Adipose tissue (tissue), 3 donors: Measurements from ENCODE around the gene BTG2. TPM values are rescaled to one million over a fixed set of nuclear protein-coding genes. Genes with fewer than 3 reads are reported as not detected.

Experiments used
- H3K27ac ChIP-seq: one replicate; pipeline ENCODE4 v1.5.1; 2013; ENCODE audit warnings: low read depth, low read length
- WGBS, 3 donors: extraction: QIAGEN DNeasy Blood & Tissue Kit; methylation state at CpG; one replicate each; pipeline ENCODE4 v1.1.7; 2013; 5-methylcytosine and 5-hydroxymethylcytosine counted together
- polyA plus RNA-seq, 3 donors: library from polyadenylated mRNA; stranded (reverse); fragments of 200-250 nt; gene quantifications; one replicate each; pipeline ENCODE4 v1.2.3, GENCODE V29; 2013
- donor health status: healthy with polysubstance abuse.
- donor health status: Bipolar disorder and iron deficiency.
- donor health status: healthy.

The BTG2 gene
- polyA plus RNA-seq, 3 donors, result 292 to 386 (median 336) TPM

GRCh38 chr1:203325418-203326091 lies 20.2 kb downstream of the BTG2 start:
- WGBS, 3 donors, result 41 to 54% (median 44%) methylated on average over 13 of the region's 13 CpGs
- H3K27ac ChIP-seq, result no peak overlapping the region

GRCh38 chr1:203326830-203327683 lies 21.7 kb downstream of the BTG2 start:
- peak overlapping the region; percentile 81 for H3K27ac ChIP-seq
- 3 to 6% (median 6%) methylated on average over 38 to 49 of the region's 49 CpGs for WGBS, 3 donors

GRCh38 chr1:203327684-203328457 lies 22.6 kb downstream of the BTG2 start:
- WGBS, 3 donors, result 8 to 9% (median 8%) methylated on average over 28 to 31 of the region's 31 CpGs
- peak overlapping the region; percentile 81 for H3K27ac ChIP-seq

- H3K27ac ChIP-seq, result no peak overlapping the region
- 24 to 89% (median 86%) methylated on average over 7 of the region's 7 CpGs for WGBS, 3 donors
Observed at GRCh38 chr1:203328714-203329122, 23.4 kb downstream of the BTG2 start.

GRCh38 chr1:203331224-203331623 lies 25.9 kb downstream of the BTG2 start:
- 45 to 59% (median 48%) methylated on average over 1 of the region's 1 CpG for WGBS, 3 donors
- no peak overlapping the region for H3K27ac ChIP-seq

- 84 to 92% (median 89%) methylated on average over 4 of the region's 4 CpGs for WGBS, 3 donors
- no peak overlapping the region for H3K27ac ChIP-seq
Observed at GRCh38 chr1:203335503-203335902, 30.2 kb downstream of the BTG2 start.

- no peak overlapping the region for H3K27ac ChIP-seq
- WGBS, 3 donors, result 50 to 53% (median 52%) methylated on average over 1 of the region's 1 CpG
Observed at GRCh38 chr1:203336097-203336496, 30.8 kb downstream of the BTG2 start.

GRCh38 chr1:203338335-203339036 lies 33.2 kb downstream of the BTG2 start:
- H3K27ac ChIP-seq, result no peak overlapping the region
- 48 to 51% (median 51%) methylated on average over 18 of the region's 18 CpGs for WGBS, 3 donors

- WGBS, 3 donors, result 16 to 21% (median 18%) methylated on average over 7 of the region's 7 CpGs
- no peak overlapping the region for H3K27ac ChIP-seq
Observed at GRCh38 chr1:203340112-203340790, 34.9 kb downstream of the BTG2 start.

- H3K27ac ChIP-seq, result no peak overlapping the region
- 44 to 62% (median 52%) methylated on average over 23 of the region's 23 CpGs for WGBS, 3 donors
Observed at GRCh38 chr1:203342192-203342940, 37.0 kb downstream of the BTG2 start.

- 74 to 88% (median 83%) methylated on average over 9 of the region's 9 CpGs for WGBS, 3 donors
- no peak overlapping the region for H3K27ac ChIP-seq
Observed at GRCh38 chr1:203343956-203344754, 38.8 kb downstream of the BTG2 start.

- WGBS, 3 donors, result 57 to 76% (median 66%) methylated on average over 7 of the region's 7 CpGs
- no peak overlapping the region for H3K27ac ChIP-seq
Observed at GRCh38 chr1:203346060-203346768, 40.9 kb downstream of the BTG2 start.

GRCh38 chr1:203346769-203347102 lies 41.4 kb downstream of the BTG2 start:
- H3K27ac ChIP-seq, result no peak overlapping the region
- 86 to 92% (median 92%) methylated on average over 3 of the region's 3 CpGs for WGBS, 3 donors

- H3K27ac ChIP-seq, result no peak overlapping the region
- WGBS, 3 donors, result 94 to 100% (median 96%) methylated on average over 1 of the region's 1 CpG
Observed at GRCh38 chr1:203349166-203349565, 43.8 kb downstream of the BTG2 start.

- H3K27ac ChIP-seq, result no peak overlapping the region
- WGBS, 3 donors, result 60 to 85% (median 68%) methylated on average over 4 of the region's 4 CpGs
Observed at GRCh38 chr1:203349773-203350524, 44.6 kb downstream of the BTG2 start.
